Bronchial epithelial cell (primary cell): ENCODE data around the gene RALGAPA1. TPM values are rescaled to one million over a fixed set of nuclear protein-coding genes. Genes with fewer than 3 reads are reported as not detected.
A peak's percentile ranks its signal among the peaks of the same experiment; 100 is the strongest.
"Not testable (repeated sequence)": the region's sequence is repeated elsewhere in the genome, so short reads cannot be mapped to it uniquely, and the experiment has no call there.

Experiments used
- DNase-seq: peaks from one replicate; pipeline ENCODE4 v3.0.0-alpha.2; 2010; ENCODE audit warnings: low read depth
- FAIRE-seq: peaks from 2 replicates; lab custom pipeline; 2011; peaks lifted over from hg19 to GRCh38; lab: Jason Lieb, UNC
- H3K27me3 ChIP-seq: 2 replicates; pipeline ENCODE4 v1.5.1; 2011; ENCODE audit warnings: low read length; ENCODE audit not compliant: control insufficient read depth, insufficient read depth
- H3K36me3 ChIP-seq: 2 replicates; pipeline ENCODE4 v1.5.1; 2011; ENCODE audit warnings: low read length; ENCODE audit not compliant: control insufficient read depth, insufficient read depth
- H3K4me3 ChIP-seq: 2 replicates; pipeline ENCODE4 v1.5.1; 2011; ENCODE audit warnings: mild to moderate bottlenecking, low read depth, low read length, control low read depth
- total RNA-seq: library from RNA; depleted of rRNA; stranded (reverse); fragments of >200 nt; gene quantifications from 2 replicates; pipeline ENCODE4 v1.2.1, GENCODE V29; 2014
- TF ChIP-seq, protein P1 (sequence below): IDR thresholded peaks from 2 replicates; pipeline ENCODE4 v1.5.1; 2011; ENCODE audit warnings: mild to moderate bottlenecking, moderate library complexity, low read length, control low read depth, inconsistent platforms; ENCODE audit not compliant: insufficient read depth, severe bottlenecking

RALGAPA1 gene
- total RNA-seq, 1 donor from 2014 or later = 28.2 TPM

DNA sequence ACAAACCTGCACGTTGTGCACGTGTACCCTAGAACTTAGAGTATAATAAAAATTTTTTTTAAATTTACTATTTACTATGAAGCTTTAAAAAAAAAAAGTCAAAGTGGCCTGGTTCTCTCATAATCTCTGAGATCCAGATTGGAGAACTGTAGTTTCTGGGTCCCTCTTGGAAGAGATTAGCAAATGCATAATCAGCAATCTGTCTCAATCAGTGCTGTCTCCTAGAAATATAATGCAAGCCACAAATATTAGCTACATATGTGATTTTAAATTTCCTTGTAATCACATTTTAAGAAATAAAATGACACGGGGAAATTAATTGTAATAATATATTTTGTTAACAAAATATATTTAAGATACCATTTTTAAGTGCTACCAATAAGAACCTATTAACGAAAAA is 32.3 kb downstream of the RALGAPA1 start:
- DNase-seq (no peak), FAIRE-seq (no peak)
- H3K4me3 ChIP-seq = no peak overlapping the region
- H3K36me3 ChIP-seq = no peaks in the 10 kb centered on the region
- H3K27me3 ChIP-seq = no peaks in the 10 kb centered on the region
- TF ChIP-seq, protein P1, sequence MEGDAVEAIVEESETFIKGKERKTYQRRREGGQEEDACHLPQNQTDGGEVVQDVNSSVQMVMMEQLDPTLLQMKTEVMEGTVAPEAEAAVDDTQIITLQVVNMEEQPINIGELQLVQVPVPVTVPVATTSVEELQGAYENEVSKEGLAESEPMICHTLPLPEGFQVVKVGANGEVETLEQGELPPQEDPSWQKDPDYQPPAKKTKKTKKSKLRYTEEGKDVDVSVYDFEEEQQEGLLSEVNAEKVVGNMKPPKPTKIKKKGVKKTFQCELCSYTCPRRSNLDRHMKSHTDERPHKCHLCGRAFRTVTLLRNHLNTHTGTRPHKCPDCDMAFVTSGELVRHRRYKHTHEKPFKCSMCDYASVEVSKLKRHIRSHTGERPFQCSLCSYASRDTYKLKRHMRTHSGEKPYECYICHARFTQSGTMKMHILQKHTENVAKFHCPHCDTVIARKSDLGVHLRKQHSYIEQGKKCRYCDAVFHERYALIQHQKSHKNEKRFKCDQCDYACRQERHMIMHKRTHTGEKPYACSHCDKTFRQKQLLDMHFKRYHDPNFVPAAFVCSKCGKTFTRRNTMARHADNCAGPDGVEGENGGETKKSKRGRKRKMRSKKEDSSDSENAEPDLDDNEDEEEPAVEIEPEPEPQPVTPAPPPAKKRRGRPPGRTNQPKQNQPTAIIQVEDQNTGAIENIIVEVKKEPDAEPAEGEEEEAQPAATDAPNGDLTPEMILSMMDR = no peak

DNA sequence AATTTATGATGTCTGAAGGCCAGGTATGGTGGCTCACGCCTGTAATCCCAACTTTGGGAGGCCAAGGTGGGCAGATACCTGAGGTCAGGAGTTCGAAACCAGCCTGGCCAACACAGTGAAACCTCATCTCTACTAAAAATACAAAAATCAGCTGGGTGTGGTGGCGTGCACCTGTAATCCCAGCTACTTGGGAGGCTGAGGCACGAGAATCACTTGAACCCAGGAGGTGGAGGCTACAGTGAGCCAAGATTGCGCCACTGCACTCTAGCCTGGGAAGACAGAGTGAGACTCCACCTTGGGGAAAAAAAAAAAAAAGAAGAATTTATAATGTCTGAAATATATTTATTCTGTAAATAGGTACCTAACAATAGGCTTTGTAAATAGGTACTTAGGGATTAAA is 33.0 kb downstream of the RALGAPA1 start:
- not testable (repeated sequence) for DNase-seq, H3K27me3 ChIP-seq, H3K4me3 ChIP-seq, FAIRE-seq, H3K36me3 ChIP-seq

DNA sequence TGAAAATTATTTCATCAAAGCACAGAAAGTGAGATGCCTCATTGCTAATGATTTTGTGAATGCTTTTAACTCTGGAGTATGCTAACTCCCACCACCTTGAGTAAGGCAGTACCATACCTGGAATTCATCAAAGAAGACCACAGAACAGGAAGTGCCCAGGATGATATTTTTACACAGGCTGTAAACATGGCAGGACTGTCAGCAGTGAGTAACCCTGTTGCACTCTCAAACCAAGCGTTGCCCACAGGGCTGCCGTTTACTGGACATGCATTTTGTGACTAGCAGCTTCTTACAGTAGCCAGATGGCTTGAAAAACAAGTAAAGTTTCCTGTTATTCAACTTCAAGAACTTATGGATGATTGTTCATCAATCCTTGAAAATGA is 42.4 kb downstream of the RALGAPA1 start:
- FAIRE-seq (no peak), DNase-seq (no peak)
- peaks cover 2% of the 10 kb centered on the region for H3K36me3 ChIP-seq
- H3K4me3 ChIP-seq = no peak overlapping the region
- H3K27me3 ChIP-seq = no peaks in the 10 kb centered on the region
- TF ChIP-seq, protein P1 = no peak

DNA sequence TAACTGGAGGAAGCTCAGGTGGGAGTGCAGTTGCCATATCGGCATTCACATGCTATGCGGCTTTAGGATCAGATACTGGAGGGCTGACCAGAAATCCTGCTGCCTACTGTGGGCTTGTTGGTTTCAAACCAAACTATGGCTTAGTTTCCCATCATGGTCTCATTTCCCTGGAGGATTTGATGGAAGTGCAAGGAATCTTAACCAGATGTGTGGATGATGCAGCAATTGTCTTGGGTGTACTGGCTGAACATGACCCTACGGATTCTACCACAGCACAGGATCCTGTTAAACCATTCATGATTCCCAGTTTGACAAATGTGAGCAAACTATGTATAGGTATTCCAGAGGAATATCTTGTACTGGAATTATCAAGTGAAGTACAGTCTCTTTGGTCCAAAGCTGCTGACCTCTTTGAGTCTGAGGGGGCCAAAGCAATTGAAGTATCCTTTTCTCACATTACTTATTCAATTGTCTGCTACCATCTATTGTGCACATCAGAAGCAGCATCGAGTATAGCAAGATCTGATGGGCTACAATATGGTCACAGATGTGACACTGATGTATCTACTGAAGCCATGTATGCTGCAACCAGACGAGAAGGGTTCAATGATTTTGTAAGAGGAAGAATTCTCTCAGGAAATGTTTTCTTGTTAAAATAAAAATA is 42.9 kb downstream of the RALGAPA1 start:
- no peak for FAIRE-seq
- TF ChIP-seq, protein P1 = no peak
- Histone ChIP-seq H3K4me3 (no peak overlapping the region), H3K36me3 (peaks cover 2% of the 10 kb centered on the region), H3K27me3 (no peaks in the 10 kb centered on the region)
- DNase-seq = no peak

DNA sequence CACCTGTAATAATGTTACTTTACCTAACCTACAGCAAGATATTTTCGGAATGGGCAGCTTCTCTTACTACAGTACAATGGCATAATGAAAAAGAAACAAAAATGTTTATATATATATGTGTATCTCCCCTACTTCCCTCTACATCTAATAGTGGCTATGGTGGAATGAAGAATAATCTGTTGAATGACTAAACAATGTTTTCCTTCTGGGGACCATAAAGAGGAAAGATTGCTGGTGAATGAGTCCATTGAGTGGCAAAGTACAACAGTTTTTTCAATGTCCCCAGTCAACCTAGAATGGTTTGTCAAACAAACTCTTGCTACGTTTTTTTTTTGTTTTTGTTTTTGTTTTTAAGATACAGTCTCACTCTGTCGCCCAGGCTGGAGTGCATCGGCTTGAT is 47.2 kb downstream of the RALGAPA1 start:
- no peak for FAIRE-seq
- peaks cover 1% of the 10 kb centered on the region for H3K36me3 ChIP-seq

DNA sequence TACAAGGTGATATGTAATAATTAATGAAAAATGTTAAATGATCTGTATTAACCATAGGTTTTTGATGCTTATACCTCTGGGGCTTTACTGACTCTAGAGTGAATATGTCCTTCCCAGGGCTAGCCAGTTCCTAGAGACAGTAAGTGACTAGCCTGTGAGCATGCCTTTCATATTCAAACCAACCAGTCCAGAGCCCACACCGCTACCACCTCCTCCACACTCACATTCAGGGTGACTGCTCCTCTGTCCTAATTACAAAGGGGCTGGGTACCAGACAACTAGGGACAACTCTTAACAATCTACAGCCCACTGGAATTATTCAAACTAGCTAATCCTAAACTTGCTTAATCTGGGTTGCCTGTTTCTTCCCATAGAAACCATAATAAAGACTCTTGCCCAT is 49.0 kb downstream of the RALGAPA1 start:
- no peak for DNase-seq
- H3K36me3 ChIP-seq = peaks cover 1% of the 10 kb centered on the region
- no peaks in the 10 kb centered on the region for H3K27me3 ChIP-seq
- TF ChIP-seq, protein P1 = no peak
- H3K4me3 ChIP-seq = no peak overlapping the region
- FAIRE-seq = peak; percentile 86

More for the DNA sequence above, 47.2 kb downstream of the RALGAPA1 start:
- TF ChIP-seq, protein P1 = no peak
- H3K4me3 ChIP-seq = no peak overlapping the region
- H3K27me3 ChIP-seq = no peaks in the 10 kb centered on the region
- no peak for DNase-seq
